Measurements from ENCODE around the gene PIGS.

PIGS gene

GRCh38 chr17:28532050-28532960 lies 39.0 kb downstream of the PIGS start:
- Histone ChIP-seq H3K4me3 (no peak overlapping the region), H3K27ac (no peak overlapping the region), H3K27me3 (peaks cover 0 to 25% of the 10 kb centered on the region in 2 donors), H3K4me1 (peaks cover 0 to 17% (median 0%) of the 10 kb centered on the region in 4 donors), H3K36me3 (no peaks in the 10 kb centered on the region), H3K9me3 (no peaks in the 10 kb centered on the region)
- DNase-seq, result no peak
- intact Hi-C loops (cut with DNase I; ENCODE audit: low total_unique reads), result no loop called here
- TF ChIP-seq, protein P1, sequence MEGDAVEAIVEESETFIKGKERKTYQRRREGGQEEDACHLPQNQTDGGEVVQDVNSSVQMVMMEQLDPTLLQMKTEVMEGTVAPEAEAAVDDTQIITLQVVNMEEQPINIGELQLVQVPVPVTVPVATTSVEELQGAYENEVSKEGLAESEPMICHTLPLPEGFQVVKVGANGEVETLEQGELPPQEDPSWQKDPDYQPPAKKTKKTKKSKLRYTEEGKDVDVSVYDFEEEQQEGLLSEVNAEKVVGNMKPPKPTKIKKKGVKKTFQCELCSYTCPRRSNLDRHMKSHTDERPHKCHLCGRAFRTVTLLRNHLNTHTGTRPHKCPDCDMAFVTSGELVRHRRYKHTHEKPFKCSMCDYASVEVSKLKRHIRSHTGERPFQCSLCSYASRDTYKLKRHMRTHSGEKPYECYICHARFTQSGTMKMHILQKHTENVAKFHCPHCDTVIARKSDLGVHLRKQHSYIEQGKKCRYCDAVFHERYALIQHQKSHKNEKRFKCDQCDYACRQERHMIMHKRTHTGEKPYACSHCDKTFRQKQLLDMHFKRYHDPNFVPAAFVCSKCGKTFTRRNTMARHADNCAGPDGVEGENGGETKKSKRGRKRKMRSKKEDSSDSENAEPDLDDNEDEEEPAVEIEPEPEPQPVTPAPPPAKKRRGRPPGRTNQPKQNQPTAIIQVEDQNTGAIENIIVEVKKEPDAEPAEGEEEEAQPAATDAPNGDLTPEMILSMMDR (IDR thresholded peaks at IDR 0.05), result no peak

GRCh38 chr17:28530926-28531325 lies 40.4 kb downstream of the PIGS start:
- peaks cover 0 to 22% (median 0%) of the 10 kb centered on the region in 4 donors for H3K4me1 ChIP-seq
- intact Hi-C loops (cut with DNase I; ENCODE audit: low total_unique reads), result no loop called here

GRCh38 chr17:28530250-28530649 lies 41.1 kb downstream of the PIGS start:
- peaks cover 0 to 28% (median 1%) of the 10 kb centered on the region in 4 donors for H3K4me1 ChIP-seq
- DNase-seq, result no peak
- no peak overlapping the region for H3K27ac ChIP-seq
- intact Hi-C loops (cut with DNase I; ENCODE audit: low total_unique reads), result no loop called here
- no peaks in the 10 kb centered on the region for H3K9me3 ChIP-seq
- H3K4me3 ChIP-seq, result no peak overlapping the region
- peaks cover 0 to 24% of the 10 kb centered on the region in 2 donors for H3K27me3 ChIP-seq
- no peaks in the 10 kb centered on the region for H3K36me3 ChIP-seq
- TF ChIP-seq, protein P1 (IDR thresholded peaks at IDR 0.05), result no peak

More at GRCh38 chr17:28530926-28531325, 40.4 kb downstream of the PIGS start:
- H3K27ac ChIP-seq, result no peak overlapping the region
- H3K9me3 ChIP-seq, result no peaks in the 10 kb centered on the region
- H3K27me3 ChIP-seq, result peaks cover 0 to 24% of the 10 kb centered on the region in 2 donors
- TF ChIP-seq, protein P1 (IDR thresholded peaks at IDR 0.05), result no peak
- no peak overlapping the region for H3K4me3 ChIP-seq
- DNase-seq, result no peak
- H3K36me3 ChIP-seq, result no peaks in the 10 kb centered on the region

DNA sequence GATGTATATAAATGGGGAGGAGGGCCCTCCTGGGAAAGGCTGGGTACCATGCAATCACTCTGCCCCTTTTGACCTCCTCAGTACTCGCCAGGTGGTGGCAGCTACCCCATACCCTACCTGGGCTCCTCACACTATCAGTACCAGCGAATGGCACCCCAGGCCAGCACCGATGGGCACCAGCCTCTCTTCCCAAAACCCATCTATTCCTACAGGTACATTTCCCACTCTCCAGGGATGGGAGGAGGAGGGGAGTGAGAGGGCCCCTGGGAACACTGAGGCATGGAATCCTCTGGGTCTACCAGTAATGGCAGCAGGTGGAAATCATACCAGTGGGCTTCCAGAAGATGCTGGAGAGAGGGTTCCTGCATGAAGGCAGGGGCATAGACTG lies 42.3 kb downstream of the PIGS start:
- H3K4me1 ChIP-seq, result peaks cover 0 to 31% (median 3%) of the 10 kb centered on the region in 4 donors
- H3K27me3 ChIP-seq, result peaks cover 0 to 24% of the 10 kb centered on the region in 2 donors
- no peaks in the 10 kb centered on the region for H3K9me3 ChIP-seq
- intact Hi-C loops (cut with DNase I; ENCODE audit: low total_unique reads), result no loop called here
- no peaks in the 10 kb centered on the region for H3K36me3 ChIP-seq
- no peak for DNase-seq
- no peak overlapping the region for H3K27ac ChIP-seq
- TF ChIP-seq, protein P1 (IDR thresholded peaks at IDR 0.05), result no peak
- no peak overlapping the region for H3K4me3 ChIP-seq

DNA sequence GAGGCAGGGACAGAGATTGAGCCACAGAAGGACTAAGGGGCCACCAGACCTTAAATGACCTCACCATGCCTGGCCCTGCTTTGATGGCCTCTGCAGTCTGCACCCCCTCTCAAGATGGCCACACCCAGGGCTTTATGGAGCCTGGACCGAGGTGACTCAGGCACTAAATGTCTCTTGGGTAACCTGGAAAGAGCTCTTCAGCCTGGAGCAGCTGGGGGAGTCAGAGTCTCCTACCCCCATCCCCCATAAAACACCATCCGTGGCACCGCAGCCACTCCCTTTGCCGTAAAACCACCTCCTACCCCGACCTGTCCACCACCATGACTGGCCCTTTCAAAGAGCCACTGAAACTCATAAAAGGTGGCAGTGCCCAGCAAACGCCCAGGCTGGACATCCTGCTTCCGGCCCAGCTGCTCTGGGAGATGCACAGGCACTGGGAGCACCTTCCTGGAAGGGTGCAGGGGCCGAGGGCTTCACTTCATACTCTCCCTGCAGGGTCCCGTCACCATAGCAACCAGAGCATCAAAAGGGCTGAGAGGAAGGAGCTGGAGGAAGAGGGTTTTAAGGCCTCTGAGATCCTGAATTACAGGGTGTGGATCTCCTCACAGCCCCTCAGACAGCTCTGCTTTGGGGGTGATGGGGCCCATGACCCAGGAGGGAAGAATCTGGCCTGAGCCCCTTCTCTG lies 42.9 kb downstream of the PIGS start:
- H3K9me3 ChIP-seq, result no peaks in the 10 kb centered on the region
- H3K27ac ChIP-seq, result no peak overlapping the region
- no peak for DNase-seq
- H3K36me3 ChIP-seq, result no peaks in the 10 kb centered on the region
- intact Hi-C loops (cut with DNase I; ENCODE audit: low total_unique reads), result no loop called here
- no peak overlapping the region for H3K4me3 ChIP-seq
- TF ChIP-seq, protein P1 (IDR thresholded peaks at IDR 0.05), result no peak
- peaks cover 0 to 31% (median 3%) of the 10 kb centered on the region in 4 donors for H3K4me1 ChIP-seq
- H3K27me3 ChIP-seq, result peaks cover 0 to 24% of the 10 kb centered on the region in 2 donors

All from tibial artery (tissue), 4 donors.